ENCODE measurements around the gene CTSA.

- TF ChIP-seq CTCF (conservative IDR thresholded peaks at IDR 0.05 in 1 of 2, IDR thresholded peaks at IDR 0.05 in 1 of 2; ENCODE audit: extremely low read depth in 1 of 2, insufficient read depth in 1 of 2, low read depth in 1 of 2, low read length in 2 of 2) (no peak), EZH2 (IDR thresholded peaks at IDR 0.05; ENCODE audit: borderline replicate concordance, low read length) (no peak)
These were observed 2.5 kb upstream of the CTSA start for GRCh38 chr20:45888681-45889080.

All from mammary epithelial cell (primary cell).